HK-2 (cell line): ENCODE results near the gene RNF182.
"Not testable (repeated sequence)": the region's sequence is repeated elsewhere in the genome, so short reads cannot be mapped to it uniquely, and the experiment has no call there.

Experiments used
- DNase-seq: peaks from one replicate; pipeline ENCODE4 v3.0.0-alpha.2; 2018; ENCODE audit not compliant: unreplicated experiment

RNF182 gene

DNA sequence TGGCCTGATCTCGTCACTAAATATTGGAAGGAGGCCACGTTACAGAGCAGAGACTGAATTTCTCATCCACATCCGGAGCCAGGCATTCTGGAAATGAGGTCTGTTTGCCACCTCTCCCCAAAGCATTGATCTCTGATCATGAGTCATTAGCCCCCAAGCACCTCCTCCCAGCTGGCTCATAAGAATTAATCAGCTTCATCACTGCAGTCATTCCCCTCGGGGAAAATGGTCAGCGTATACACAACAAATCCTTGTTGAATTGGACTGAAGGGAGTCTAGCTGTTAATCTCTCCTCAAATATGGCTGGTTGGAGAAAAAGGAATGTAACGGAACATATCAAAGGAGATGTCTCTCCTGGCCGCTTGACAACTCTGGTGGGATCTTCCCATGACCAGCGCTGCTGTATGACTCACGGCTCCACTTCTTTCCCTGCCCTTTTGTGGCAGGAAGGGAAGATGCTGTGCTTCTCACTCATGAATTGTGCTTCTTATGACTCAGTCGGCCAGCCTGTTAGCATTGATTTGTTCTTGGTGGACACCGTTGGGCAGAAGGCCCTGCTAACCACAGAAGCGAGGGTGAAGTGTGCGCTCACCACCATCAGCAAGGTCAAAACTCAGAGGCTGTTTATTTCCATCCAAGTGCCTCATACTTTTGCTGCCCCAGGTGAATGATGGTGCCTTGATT is 76.7 kb downstream of the RNF182 start:
- DNase-seq = peak; percentile 82

GRCh38 chr6:14002176-14002947 is 77.6 kb downstream of the RNF182 start:
- DNase-seq = no peak

GRCh38 chr6:14004258-14004657 is 79.5 kb downstream of the RNF182 start:
- no peak for DNase-seq

- DNase-seq = no peak
Observed at GRCh38 chr6:14008809-14009208, 84.1 kb downstream of the RNF182 start.

GRCh38 chr6:14009431-14009830 is 84.7 kb downstream of the RNF182 start:
- no peak for DNase-seq

DNA sequence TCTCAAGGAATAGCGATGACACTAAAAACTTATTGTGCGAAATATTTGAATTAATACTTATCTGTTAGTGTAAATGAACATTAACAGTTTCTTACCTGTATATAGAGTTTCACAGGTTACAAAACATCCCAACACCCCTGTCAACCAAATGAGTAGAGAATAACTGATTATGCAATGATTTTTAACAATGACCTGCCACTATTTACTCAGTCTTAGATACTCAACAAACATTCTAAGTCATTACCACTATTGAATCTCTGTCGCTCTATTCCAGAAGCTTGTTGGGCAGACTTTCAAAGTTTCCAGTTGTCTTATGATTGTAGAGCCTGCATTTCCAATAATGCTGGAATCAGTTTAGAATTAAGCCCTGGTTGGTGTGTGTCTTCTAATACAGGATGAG is 85.5 kb downstream of the RNF182 start:
- DNase-seq = no peak

DNA sequence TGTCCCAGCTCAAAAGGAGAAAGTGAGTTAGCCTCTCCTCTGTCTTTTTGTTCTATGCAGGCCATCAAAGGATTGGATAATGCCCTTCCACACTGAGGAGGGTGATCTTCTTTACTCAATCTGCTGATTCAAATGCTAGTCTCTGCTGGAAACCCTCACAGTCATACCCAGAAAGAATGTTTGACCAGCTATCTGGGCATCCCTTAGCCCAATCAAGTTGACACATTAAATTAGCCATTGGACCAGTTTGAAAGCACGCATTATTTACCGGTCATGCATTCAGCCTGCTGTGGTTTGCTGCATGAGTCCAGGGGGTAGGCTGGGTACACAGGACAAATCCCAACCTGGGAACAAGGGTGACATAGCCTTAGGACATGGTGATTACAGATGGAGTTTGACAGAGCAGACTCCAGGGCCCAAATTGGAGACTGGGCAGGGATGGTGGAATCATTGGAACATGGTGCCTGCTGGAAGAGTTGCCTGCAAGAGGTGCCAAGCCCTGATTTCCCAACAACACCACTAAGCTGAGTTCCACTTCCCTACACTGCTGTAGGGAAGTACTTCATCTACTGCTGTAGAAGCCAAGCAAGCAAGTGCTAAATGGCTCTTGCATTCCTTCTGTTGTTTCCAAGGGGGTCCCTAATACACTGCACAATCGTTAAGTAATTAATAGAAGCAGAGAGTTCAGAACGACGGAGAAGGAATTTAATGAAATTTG is 87.7 kb downstream of the RNF182 start:
- no peak for DNase-seq

DNA sequence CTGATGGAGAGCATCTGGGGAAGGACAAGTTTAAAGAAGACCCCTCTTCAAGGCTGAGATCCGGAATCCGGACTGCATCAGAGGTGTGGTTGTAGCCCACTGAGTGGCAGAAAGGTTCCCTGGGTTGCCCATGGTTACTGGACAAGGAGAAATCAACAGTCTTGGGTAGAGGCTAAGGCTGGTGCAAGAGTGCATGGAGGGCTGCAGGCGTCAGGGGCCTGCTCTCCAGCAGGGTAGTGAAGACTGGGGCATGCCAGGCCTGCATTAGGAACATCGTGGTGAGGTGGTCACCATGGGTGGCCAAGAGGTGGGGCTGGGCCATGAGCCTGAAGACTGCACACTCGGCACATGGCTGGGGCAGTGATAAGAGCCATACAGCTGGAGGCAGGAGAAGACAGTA is 91.2 kb downstream of the RNF182 start:
- no peak for DNase-seq

GRCh38 chr6:14016432-14016831 is 91.7 kb downstream of the RNF182 start:
- no peak for DNase-seq

DNA sequence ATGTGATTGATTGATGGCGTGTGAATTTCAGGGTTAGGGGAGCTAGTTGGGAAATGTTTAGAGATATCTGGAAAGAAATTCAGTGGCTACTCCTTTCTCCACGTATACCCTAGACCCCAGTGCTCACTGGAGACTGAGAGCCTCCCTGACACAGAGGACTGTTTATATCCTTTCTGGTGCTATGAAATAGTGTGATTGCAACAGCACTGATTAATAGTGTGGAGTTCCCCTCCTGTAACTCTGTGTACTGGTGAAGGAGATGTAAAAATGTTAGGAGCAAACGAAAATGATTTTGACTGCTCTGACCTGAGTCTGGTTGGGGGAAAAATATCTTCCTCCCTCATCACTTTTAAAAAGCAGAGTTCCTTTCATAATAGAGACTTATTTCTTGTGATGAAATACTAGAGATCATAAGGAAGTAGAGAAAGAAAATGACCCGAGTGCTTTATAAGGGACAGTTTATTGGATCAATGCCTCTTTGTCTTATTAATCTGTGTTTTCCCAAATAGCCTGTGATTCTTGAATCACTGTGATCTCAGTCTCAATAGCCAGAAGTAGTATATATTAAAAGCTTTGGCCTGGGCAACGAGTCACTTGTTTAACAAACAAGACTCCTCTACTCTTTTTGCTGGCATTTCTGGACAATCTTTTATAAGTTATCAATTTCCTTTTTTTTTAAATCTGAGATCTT is 92.3 kb downstream of the RNF182 start:
- no peak for DNase-seq

DNA sequence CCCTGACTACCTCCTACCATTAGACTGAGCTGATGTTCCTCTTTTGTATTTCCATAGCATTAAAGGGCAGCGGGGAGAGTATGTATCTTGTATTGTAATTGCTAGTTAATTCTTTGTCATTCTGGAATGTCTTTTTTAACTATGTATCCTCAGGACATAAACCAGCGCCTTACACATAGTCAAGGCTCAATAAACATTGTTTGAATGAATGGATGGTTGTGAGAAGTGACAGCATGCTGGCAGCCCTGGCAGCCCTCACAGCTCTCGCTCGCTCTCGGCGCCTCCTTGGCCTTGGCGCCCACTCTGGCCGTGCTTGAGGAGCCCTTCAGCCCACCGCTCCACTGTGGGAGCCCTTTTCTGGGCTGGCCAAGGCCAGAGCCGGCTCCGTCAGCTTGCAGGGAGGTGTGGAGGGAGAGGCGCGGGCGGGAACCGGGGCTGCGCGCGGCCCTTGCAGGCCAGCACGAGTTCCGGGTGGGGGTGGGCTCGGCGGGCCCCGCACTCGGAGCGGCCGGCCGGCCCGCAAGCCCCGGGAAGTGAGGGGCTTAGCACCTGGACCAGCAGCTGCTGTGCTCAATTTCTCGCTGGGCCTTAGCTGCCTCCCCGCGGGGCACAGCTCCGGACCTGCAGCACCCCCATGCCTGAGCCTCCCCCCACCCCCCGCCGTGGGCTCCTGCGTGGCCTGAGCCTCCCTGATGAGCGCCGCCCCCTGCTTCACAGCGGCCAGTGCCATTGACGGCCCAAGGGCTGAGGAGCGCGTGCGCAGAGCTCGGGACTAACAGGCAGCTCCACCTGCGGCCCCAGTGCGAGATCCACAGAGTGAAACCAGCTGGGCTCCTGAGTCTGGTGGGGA is 93.1 kb downstream of the RNF182 start:
- no peak for DNase-seq

GRCh38 chr6:14018559-14018958 is 93.8 kb downstream of the RNF182 start:
- not testable (repeated sequence) for DNase-seq

DNA sequence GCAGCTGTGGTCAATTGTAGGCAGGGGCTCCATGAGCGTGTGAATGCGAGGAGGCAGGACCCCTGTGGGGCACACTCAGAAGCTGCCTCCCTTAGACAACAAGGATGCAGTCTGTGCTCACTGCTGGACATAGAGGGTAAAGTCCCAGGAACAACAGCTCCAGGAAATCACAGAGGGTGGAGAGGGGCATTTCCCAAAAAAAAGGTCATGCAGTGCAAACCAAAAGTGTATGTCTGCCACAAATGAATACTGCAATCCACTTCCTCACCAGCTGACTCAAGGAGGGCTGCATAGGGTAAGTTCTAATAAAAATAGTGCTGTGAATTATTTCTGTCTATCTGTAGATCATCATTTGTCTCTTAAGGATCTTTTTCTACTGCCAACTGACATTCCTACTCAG is 95.8 kb downstream of the RNF182 start:
- no peak for DNase-seq

DNA sequence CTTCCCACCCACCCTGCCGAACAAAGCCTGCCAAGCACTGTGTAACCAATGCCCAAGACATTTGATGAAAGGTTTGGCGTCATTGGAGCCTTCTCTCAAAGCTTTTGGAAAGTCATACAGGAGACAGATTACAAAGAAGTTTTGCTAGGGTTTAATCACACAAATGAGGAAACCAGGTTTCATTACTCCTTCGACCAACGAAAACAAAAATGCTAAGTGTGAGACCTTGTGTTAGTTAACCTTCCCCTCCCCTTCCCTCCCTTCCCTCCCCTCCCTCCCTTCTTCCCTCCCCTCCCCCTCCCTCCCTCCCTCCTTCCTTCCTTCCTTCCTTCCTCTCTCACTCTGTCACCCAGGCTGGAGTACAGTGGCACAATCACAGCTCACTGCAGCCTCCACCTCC is 96.7 kb downstream of the RNF182 start:
- no peak for DNase-seq

- DNase-seq = no peak
Observed at GRCh38 chr6:14022673-14023072, 97.9 kb downstream of the RNF182 start.

GRCh38 chr6:14023855-14024254 is 99.1 kb downstream of the RNF182 start:
- no peak for DNase-seq

- no peak for DNase-seq
Observed at GRCh38 chr6:14025160-14025559, 100.4 kb downstream of the RNF182 start.

DNA sequence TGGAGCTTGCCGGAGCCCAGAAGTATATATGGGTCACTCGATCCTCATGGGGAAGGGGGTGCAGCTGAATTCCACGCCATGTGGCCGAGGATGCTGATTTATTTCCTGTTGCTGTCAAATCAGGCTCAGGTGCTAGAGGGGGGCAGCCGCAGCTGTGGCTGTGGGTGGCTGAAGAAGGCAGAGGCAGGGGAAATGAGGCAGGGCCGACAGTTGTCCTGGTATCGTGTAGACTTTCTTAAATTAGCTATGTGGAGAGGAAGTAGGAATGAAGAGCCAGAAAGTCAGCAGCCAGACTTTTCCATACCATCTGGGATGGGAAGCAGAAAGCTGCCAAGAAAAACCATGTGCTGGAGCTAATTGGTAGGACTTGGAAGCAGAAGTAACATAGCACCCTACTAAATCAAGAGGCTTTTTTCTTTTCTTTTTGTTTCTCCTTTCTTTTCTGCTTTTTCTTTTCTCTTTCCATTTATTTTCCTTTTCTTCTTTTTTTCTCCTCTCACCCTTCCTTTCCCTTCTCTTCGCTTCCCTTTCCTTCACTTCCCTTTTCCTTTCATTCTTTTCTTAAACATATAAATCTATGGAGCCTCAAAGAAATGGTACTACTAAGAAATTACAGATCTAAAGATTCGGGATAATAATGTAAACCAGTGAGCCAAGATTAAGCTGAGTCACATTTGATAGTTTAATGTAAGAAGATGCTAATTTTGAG is 102.2 kb downstream of the RNF182 start:
- no peak for DNase-seq

- no peak for DNase-seq
Observed at GRCh38 chr6:14028631-14029030, 103.9 kb downstream of the RNF182 start.

DNA sequence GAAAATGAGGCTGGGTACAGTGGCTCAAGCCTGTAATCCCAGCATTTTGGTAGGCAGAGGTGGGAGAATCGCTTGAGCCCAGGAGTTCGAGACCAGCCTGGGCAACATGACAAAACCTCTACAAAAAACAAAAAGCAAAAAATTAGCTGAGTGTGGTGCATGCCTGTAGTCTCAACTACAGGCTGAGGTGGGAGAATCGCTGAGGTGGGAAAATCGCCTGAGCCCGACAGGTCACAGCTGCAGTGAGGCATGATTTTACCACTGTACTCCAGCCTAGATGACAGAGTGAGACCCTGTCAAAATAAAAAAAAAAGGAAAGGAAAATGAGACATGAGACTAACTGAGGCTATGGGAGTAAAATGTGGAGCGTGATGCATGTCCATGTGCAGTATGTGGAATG is 104.9 kb downstream of the RNF182 start:
- no peak for DNase-seq
